Stimulated activated CD8-positive, alpha-beta memory T cell treated with anti-CD3 and anti-CD28 coated beads, Interleukin-4, amount 100 ng/mL, for 1 hour (primary cell): ENCODE results near the gene MYO1D.

Experiments
- DNase-seq, 2 donors: peaks; one replicate each; pipeline ENCODE4 v3.0.0-alpha.2; 2020; ENCODE audit warnings: low read depth in 2 of 2, low spot score in 1 of 2

MYO1D gene

DNA sequence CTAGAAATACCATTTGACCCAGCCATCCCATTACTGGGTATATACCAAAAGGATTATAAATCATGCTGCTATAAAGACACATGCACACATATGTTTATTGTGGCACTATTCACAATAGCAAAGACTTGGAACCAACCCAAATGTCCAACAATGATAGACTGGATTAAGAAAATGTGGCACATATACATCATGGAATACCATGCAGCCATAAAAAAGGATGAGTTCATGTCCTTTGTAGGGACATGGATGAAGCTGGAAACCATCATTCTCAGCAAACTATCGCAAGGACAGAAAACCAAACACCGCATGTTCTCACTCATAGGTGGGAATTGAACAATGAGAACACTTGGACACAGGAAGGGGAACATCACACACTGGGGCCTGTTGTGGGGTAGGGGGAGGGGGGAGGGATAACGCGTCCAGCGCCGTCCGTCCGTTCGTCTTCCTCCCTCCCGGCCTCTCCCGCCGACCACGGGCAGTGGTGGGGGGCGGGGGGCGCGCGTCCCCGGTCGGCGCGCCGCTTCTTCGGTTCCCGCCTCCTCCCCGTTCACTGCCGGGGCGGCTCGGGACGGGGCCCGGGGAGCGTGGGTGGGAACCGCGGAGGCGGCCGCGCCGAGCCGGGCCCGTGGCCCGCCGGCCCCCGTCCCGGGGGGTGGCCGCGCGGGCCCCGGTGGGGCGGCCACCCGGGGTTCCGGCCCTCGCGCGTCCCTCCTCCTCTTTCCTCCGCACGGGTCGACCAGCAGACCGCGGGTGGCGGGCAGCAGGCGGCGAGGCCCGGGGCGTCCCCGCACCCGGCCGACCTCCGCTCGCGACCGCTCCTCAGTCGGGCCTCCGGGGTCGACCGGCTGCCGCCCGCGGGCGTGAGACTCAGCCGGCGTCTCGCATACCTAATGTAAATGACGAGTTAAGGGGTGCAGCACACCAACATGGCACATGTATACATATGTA, 54.7 kb downstream of the MYO1D start:
- DNase-seq, result peak in 1 of 2 donors; percentile 1

DNA sequence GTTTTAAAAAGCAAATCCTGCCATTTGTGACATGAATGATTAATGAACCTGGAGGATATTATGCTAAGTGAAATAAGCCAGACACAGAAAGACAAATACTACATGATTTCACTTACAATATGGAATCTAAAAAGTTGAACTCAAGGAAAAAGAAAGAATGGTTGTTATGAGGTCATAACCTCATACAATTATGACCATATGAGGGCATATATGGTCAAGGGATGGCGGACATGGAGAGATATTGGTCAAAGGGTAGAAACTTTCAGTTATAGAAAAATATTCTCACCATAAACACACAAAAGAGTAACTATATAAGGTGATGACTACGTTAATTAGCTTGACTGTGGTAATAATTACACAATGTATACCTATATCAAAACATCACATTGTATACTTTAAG, 56.5 kb downstream of the MYO1D start:
- no peak for DNase-seq

DNA sequence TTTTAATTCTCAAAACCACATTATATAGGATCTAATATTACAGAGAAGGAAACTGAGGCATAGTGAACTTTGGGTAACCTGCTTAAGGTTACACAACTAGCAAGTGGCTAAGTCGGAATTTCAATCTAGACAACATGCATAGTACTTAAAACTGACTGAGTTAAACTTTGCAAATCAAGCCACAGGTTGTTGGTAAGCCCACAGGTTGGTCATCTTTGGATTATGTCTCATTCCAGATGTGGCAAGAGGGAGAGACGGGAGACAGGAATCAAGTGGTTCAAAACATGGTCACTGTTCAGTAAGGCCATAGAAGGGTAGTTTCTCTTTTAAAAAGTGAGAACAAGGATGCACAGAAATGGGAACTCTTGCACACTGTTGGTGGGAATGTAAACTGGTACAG, 57.1 kb downstream of the MYO1D start:
- no peak for DNase-seq

GRCh38 chr17:32819035-32819434, 57.9 kb downstream of the MYO1D start:
- DNase-seq, result no peak

- no peak for DNase-seq
Measured at GRCh38 chr17:32815460-32815859, 61.5 kb downstream of the MYO1D start.

DNA sequence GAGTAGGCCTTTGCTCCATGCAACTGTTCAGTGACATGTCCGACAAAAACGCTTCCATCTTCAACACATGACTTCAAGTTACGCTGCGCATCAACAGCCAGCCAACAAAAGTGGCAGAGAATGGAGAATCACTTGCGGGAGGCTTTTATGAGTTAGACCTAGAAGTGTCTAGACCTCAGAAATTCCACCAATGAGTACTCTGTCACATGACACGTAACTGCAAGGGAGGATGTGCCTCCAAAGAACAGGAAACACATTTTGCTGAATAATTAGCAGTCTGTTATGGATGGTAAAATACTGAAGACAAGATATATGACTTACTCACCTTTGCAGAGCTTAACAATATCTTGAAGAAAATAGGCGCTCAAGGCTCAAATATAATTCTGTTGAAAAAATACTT, 62.1 kb downstream of the MYO1D start:
- DNase-seq, result no peak

- no peak for DNase-seq
Measured at GRCh38 chr17:32813021-32813420, 63.9 kb downstream of the MYO1D start.

DNA sequence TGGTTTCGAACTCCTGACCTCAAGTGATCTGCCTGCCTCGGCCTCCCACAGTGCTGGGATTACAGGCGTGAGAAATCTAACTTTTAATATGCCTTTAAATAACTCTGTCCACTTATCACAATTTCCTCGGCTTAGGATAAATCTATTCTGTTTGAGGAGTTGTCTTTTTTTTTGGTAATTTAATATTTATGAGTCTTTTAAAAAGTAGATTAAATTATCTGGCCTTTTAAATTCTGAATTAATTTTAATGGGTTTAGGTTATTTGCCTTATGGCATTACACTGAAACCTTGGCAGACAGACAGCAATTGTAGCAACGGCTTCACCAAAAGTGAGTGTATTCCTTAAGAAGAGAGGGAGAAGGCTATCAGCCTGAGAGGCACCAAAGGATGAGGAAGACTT, 66.2 kb downstream of the MYO1D start:
- no peak for DNase-seq

- DNase-seq, result no peak
Measured at GRCh38 chr17:32807577-32807976, 69.3 kb downstream of the MYO1D start.

DNA sequence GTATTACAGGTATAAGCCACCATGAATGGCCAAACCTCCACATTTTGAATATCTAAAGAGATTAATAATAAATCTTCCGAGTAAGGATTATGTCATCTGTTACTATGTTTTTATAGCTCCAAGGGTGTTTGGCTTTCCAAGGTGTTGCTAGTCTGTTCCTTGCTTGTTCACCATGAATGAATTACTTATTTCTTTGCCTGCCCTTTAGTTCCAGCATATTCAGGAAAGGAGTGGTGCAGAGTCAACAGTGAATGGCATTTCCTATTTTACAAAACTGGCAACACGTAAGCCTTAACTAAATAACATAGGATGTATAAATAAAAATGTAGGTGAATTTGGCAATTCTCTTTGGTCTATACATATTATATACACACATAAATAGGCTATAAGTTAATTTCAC, 70.3 kb downstream of the MYO1D start:
- no peak for DNase-seq

DNA sequence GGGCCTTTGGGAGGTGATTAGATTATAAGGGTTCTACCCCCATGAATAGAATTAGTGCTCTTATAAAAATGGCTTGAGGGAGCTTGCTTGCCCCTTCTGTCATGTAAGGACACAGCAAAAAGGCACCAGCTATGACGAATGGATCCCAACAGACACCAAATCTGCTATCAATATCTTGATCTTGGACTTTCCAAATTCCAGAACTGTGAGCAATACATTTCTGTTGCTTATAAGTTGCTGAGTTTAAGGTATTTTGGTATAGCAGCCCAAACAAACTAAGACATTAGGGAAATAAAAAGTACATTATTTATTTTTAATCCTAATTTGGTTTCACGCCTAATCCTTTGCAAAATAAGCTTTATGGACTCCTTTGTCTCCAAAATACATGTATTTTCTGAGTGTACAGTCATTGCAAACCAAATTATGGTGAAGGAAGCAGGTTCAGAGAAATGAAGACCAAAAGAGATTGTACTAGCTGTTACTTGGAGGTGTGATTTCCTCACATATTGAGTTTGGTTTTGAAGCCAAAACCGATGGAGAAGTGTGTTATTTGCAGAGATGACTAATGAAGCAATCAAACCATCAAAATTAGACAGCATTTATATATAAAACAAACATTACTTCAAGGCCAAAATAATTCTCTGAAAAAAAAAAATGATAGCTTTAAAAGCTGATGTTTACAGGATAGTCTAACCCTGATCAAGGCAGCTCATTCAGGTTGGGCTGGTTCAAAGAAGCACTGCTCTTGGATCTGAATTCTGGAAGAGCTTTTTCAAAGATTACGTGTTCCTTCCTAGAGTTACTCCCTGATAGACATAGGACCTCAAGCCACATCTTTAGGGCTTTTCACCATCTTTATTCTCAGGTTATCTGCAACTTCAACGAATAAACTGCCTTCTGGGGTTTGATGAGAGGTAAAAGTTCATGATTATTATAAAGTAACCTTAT, 71.6 kb downstream of the MYO1D start:
- no peak for DNase-seq

GRCh38 chr17:32803544-32803943, 73.4 kb downstream of the MYO1D start:
- no peak for DNase-seq

DNA sequence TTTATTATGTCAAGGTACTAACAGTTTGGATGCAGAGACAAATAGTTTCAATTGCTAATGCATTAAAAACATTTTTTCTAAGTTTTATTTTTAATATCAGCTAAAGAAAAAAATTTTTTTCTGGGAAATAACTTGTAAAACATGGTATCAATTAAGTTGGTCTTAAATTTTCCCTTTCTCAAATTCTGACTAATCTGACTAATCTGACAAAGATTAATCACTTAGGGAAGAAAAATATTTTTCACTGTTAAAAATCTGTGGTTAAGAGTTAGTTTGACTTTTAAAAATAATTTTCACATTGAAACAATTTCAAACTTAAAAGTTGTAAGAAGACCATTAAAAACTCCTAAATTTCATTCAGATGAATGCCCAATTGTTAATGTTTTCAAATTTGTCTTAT, 74.6 kb downstream of the MYO1D start:
- no peak for DNase-seq

DNA sequence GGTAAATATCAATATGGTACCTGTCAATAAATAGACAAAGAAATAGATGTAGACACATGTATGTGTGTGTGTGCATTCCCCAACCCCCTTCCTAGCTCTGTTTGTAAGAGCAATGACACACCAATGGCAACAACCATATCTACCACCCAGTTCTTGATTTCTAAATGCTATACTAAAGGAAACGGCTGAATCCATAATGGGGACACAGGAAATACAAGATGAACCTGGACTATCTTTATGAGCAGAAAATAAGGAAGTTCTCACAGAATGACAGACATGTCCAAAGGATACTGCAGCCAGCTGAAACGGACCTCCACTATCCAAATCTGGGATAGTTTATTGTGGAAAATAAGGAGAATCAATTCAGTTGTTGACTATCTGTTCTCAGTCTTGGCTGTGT, 75.3 kb downstream of the MYO1D start:
- DNase-seq, result no peak

- DNase-seq, result no peak
Measured at GRCh38 chr17:32801193-32801592, 75.7 kb downstream of the MYO1D start.

DNA sequence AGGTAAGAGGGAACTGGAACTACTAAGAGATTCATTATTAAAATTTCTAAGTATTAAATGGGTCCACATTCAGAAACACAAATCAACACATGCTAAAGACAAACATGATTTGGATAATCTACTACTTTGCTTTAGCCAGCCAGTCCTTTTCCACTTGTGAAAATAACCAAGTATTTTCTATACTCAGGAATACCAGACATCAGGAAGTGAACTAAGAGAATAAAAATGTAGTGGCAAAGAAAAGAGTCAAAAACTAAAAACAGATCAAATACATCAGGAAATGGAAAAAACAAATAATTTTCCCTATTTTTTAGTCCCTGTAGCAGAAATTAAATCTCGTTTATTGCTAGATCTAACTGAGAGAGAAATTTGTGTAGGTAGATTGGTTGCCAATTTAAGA, 78.0 kb downstream of the MYO1D start:
- DNase-seq, result no peak

- no peak for DNase-seq
Measured at GRCh38 chr17:32795339-32795979, 81.5 kb downstream of the MYO1D start.

DNA sequence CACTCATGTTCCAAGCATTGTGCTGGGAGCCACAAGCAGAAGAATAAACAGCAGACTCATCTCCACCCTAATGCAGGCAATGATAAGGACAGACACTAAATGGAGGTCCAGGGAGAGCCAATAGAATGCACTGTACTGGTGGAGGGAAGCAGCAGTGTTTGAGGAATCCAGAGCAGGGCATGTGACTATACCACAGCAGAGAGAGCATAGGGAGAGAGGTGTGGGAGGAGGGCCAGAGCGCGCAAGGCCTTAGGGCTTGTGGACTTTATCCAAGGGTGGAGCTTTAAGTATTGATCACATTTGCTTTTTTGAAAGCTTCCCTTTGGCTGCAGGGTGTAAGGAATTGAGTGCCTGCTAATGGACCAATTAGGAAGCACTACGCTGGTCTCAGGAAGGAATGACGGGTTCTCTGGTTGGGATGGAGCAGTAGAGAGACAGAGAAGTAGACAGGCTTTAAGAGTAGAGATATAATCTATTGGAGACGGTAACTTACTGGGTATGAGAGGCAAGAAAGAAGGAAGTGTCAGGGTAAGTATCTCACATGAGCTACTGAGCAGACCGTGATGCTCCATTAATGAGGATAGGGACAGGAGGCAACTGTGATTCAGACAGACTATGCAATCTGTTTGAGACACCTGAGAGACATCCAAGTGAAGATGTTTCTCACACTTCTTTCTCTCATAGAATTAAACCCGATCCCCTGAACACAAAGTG, 82.2 kb downstream of the MYO1D start:
- no peak for DNase-seq

DNA sequence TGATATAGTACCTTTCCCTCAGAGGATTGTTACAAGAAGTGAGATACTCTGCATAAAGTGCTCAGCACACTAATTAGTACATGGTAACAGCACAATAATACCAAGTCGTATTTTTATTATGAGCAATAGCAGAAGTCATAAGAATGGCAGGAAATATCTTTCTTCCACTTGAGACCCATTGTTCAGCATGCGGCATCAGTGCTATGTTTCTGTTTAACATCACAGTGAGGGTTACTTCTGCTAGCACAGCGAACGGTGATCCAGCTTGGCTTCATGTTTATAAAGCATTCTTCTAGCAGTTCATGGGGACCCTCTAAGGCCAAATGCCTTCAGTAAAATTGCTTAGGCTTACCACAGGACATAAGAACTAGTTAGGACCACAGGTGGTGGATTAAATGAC, 83.1 kb downstream of the MYO1D start:
- DNase-seq, result no peak

DNA sequence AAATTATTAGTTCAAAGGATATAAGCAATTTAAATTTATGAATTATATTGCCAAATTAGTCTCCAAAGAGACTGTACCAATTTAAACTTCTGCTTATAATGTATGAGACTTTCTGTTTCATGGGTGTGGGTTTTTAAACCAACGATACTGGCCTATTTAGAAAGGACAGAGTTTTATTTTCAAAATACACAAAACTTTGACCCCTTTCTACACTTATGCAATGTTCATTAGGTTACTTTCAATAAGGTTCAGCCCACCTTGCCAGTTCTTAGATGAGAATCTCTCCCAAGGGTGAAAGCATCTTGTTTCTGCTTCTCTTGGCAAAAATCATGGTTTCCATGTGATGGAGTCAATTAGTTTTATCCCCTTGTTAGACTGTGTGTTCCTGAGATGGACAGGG, 84.7 kb downstream of the MYO1D start:
- DNase-seq, result no peak

DNA sequence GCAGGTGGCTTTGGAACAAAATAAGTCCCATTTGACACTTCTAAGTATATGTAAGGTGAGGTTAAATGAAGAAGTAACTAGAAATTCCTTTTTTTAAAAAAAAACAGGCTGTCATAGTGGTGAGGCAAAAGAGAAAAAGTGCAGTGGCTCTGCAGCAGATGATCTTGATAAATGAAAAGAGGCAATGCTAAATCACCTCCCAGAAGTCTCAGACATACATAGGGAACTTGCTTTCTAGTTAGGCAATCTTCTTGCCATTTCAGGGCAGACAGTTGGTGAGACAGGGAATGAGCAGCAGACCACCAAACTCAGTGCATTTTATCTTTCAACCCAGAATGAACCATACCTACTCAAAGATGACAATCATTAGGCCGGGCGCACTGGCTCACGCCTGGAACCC, 90.8 kb downstream of the MYO1D start:
- no peak for DNase-seq
